COR-L47 (cell line): Measurements from ENCODE around the gene AOPEP.
"Not testable (repeated sequence)": the region's sequence is repeated elsewhere in the genome, so short reads cannot be mapped to it uniquely, and the experiment has no call there.

Experiments
- DNase-seq: peaks from one replicate; lab custom pipeline; 2025; lab: John Stamatoyannopoulos, UW

AOPEP gene

GRCh38 chr9:95017661-95018060, 291.2 kb downstream of the AOPEP start:
- DNase-seq: no peak

GRCh38 chr9:95018099-95018936, 291.8 kb downstream of the AOPEP start:
- DNase-seq: no peak

GRCh38 chr9:95020644-95021043, 294.1 kb downstream of the AOPEP start:
- DNase-seq: not testable (repeated sequence)

- DNase-seq: no peak
Observed at GRCh38 chr9:95021166-95021886, 294.8 kb downstream of the AOPEP start.

GRCh38 chr9:95022657-95023056, 296.2 kb downstream of the AOPEP start:
- DNase-seq: no peak

GRCh38 chr9:95023217-95024003, 296.9 kb downstream of the AOPEP start:
- no peak for DNase-seq

- no peak for DNase-seq
Observed at GRCh38 chr9:95024097-95024671, 297.7 kb downstream of the AOPEP start.

GRCh38 chr9:95025213-95026147, 299.0 kb downstream of the AOPEP start:
- no peak for DNase-seq

GRCh38 chr9:95026148-95026524, 299.6 kb downstream of the AOPEP start:
- no peak for DNase-seq

- peak; percentile 18 for DNase-seq
Observed at GRCh38 chr9:95027914-95028852, 301.7 kb downstream of the AOPEP start.

GRCh38 chr9:95028853-95029219, 302.3 kb downstream of the AOPEP start:
- peak; percentile 18 for DNase-seq

GRCh38 chr9:95029288-95029687, 302.8 kb downstream of the AOPEP start:
- DNase-seq: no peak

GRCh38 chr9:95029720-95030119, 303.2 kb downstream of the AOPEP start:
- DNase-seq: no peak

- no peak for DNase-seq
Observed at GRCh38 chr9:95030344-95030743, 303.8 kb downstream of the AOPEP start.

- DNase-seq: no peak
Observed at GRCh38 chr9:95030920-95031642, 304.6 kb downstream of the AOPEP start.

- DNase-seq: peak; percentile 23
Observed at GRCh38 chr9:95031711-95032461, 305.4 kb downstream of the AOPEP start.

- peak; percentile 2 for DNase-seq
Observed at GRCh38 chr9:95032580-95033341, 306.3 kb downstream of the AOPEP start.

- no peak for DNase-seq
Observed at GRCh38 chr9:95035846-95036245, 309.3 kb downstream of the AOPEP start.
